Endothelial cell of umbilical vein (primary cell): ENCODE results near the gene ATP8B3. TPM values are rescaled to one million over a fixed set of nuclear protein-coding genes. Genes with fewer than 3 reads are reported as not detected.

Source experiments
- BruUV-seq: library from RNA; stranded (reverse); fragments of 400-500 nt; replicated peaks from 2 replicates; lab custom pipeline; 2021; lab: Mats Ljungman, UMichigan
- CTCF ChIA-PET: fragments of 300-600, 350-600 bp; sonication (Branson Sonifier 250); formaldehyde crosslinking; loops from one replicate; lab custom pipeline; 2021; ENCODE audit warnings: antibody characterized with exemption, inconsistent platforms; lab: Charles Lee
- POLR2A ChIA-PET: fragments of 300-600, 350-600 bp; sonication (Branson Sonifier 250); formaldehyde crosslinking; loops from one replicate; lab custom pipeline; 2021; ENCODE audit warnings: antibody characterized with exemption, inconsistent platforms; lab: Charles Lee
- DNase-seq: peaks from one replicate; pipeline ENCODE4 v3.0.0-alpha.2; 2011; ENCODE audit warnings: low read depth, low spot score
- FAIRE-seq: peaks from 2 replicates; lab custom pipeline; 2011; peaks lifted over from hg19 to GRCh38; lab: Jason Lieb, UNC
- H2AFZ ChIP-seq: 2 replicates; pipeline ENCODE4 v1.6.0; 2012; ENCODE audit warnings: low read depth, low read length, control low read depth, inconsistent platforms
- H3K27ac ChIP-seq: 2 replicates; pipeline ENCODE4 v1.5.1; 2011; ENCODE audit warnings: low read depth, mild to moderate bottlenecking, control low read depth, low read length, moderate library complexity; ENCODE audit not compliant: insufficient read depth
- H3K27me3 ChIP-seq, 2 experiments: 2 replicates each; pipeline versions ENCODE4 v1.6.0 to v1.6.1; 2011; ENCODE audit warnings: low read length in 2 of 2, mixed read lengths in 1 of 2; ENCODE audit not compliant: control insufficient read depth in 2 of 2, insufficient read depth in 2 of 2
- H3K36me3 ChIP-seq, 2 experiments: 2 replicates in 1 of 2; 3 replicates in 1 of 2; pipeline ENCODE4 v1.5.1; 2011; ENCODE audit warnings: low read length in 2 of 2, mild to moderate bottlenecking in 1 of 2, moderate library complexity in 1 of 2; ENCODE audit not compliant: control insufficient read depth in 2 of 2, insufficient read depth in 2 of 2; ENCODE audit errors: extremely low read depth in 1 of 2
- H3K4me1 ChIP-seq: 3 replicates; pipeline ENCODE4 v1.5.1; 2011; ENCODE audit warnings: mild to moderate bottlenecking, low read length; ENCODE audit not compliant: control insufficient read depth, insufficient read depth; ENCODE audit errors: extremely low read depth
- H3K4me2 ChIP-seq: 2 replicates; pipeline ENCODE4 v1.6.1; 2011; ENCODE audit warnings: low read length, control low read depth, mixed read lengths; ENCODE audit not compliant: insufficient read depth
- H3K4me3 ChIP-seq, 3 experiments: fragments of 200-600 bp in 1 of 3; sonication (generic), shearing (Covaris generic) in 1 of 3; replicated peaks in 1 of 3; 2 replicates each; pipeline ENCODE4 v1.5.1; 2011 to 2016; ENCODE audit warnings: control low read depth in 3 of 3, low read length in 3 of 3, mild to moderate bottlenecking in 2 of 3, inconsistent platforms in 1 of 3, low read depth in 1 of 3, moderate library complexity in 1 of 3; ENCODE audit not compliant: insufficient read depth in 1 of 3
- H3K79me2 ChIP-seq: 2 replicates; pipeline ENCODE4 v1.6.0; 2012; ENCODE audit warnings: low read length, inconsistent platforms; ENCODE audit not compliant: control insufficient read depth, insufficient read depth
- H3K9ac ChIP-seq: replicated peaks from 2 replicates; pipeline ENCODE3; 2011; ENCODE audit warnings: low read length, control low read depth; ENCODE audit not compliant: insufficient read depth; ENCODE audit errors: extremely low read depth
- H3K9me1 ChIP-seq: replicated peaks from 3 replicates; pipeline ENCODE4 v1.6.0; 2011; ENCODE audit warnings: mild to moderate bottlenecking, low read length; ENCODE audit not compliant: control insufficient read depth, insufficient read depth; ENCODE audit errors: extremely low read depth
- H3K9me3 ChIP-seq: replicated peaks from 2 replicates; pipeline ENCODE4 v1.5.1; 2012; ENCODE audit warnings: low read length, inconsistent platforms; ENCODE audit not compliant: control insufficient read depth, insufficient read depth
- H4K20me1 ChIP-seq: replicated peaks from 2 replicates; pipeline ENCODE3; 2011; ENCODE audit warnings: mild to moderate bottlenecking, low read length; ENCODE audit not compliant: control insufficient read depth, insufficient read depth; ENCODE audit errors: extremely low read depth
- EZH2 ChIP-seq: IDR thresholded peaks from 2 replicates; pipeline ENCODE4 v1.6.1; 2012; ENCODE audit warnings: borderline replicate concordance, low read depth, mild to moderate bottlenecking, moderate library complexity, low read length, inconsistent platforms; ENCODE audit not compliant: severe bottlenecking
- FOS ChIP-seq: IDR thresholded peaks from 2 replicates; pipeline ENCODE4 v1.6.1; 2011; ENCODE audit warnings: mild to moderate bottlenecking, low read length, moderate library complexity, borderline replicate concordance; ENCODE audit not compliant: insufficient read depth
- GATA2 ChIP-seq: IDR thresholded peaks from 2 replicates; pipeline ENCODE4 v1.7.0; 2011; ENCODE audit warnings: low read depth, mild to moderate bottlenecking, moderate library complexity, mixed read lengths, low read length; ENCODE audit not compliant: insufficient read length, insufficient read depth
- JUN ChIP-seq: IDR thresholded peaks from 2 replicates; pipeline ENCODE4 v1.6.1; 2011; ENCODE audit warnings: borderline replicate concordance, low read depth; ENCODE audit not compliant: insufficient read length, insufficient read depth
- MYC ChIP-seq: IDR thresholded peaks from one replicate; pipeline ENCODE4 v1.6.1; 2011; ENCODE audit warnings: mild to moderate bottlenecking, low read depth, low read length
- POLR2A ChIP-seq: IDR thresholded peaks from 2 replicates; pipeline ENCODE4 v1.6.1; 2012; ENCODE audit warnings: low read depth, mild to moderate bottlenecking, control low read depth, low read length
- POLR2AphosphoS5 ChIP-seq: IDR thresholded peaks from 2 replicates; pipeline ENCODE4 v1.6.1; 2012; ENCODE audit warnings: low read depth, mild to moderate bottlenecking, control low read depth, low read length, moderate library complexity; ENCODE audit not compliant: insufficient read depth
- dilution Hi-C: fragments of 300-500 bp; cut with MboI; formaldehyde crosslinking; loops from one replicate; pipeline ENCODE4 v1.15.0; 2019; ENCODE audit warnings: low sequenced_read_pairs; ENCODE audit not compliant: extremely low pct_ligation_motif_present
- intact Hi-C: fragments of 100-400 bp; cut with micrococcal nuclease; formaldehyde crosslinking; loops from one replicate; pipeline ENCODE4 v1.10.0; 2022
- polyA plus RNA-seq, 4 experiments: library from polyadenylated mRNA; depleted of rRNA in 3 of 4; stranded (reverse) in 3 of 4; unstranded in 1 of 4; fragments of >200 nt; gene quantifications; 2 replicates each; pipeline versions ENCODE4 v1.2.1 to v1.2.3, GENCODE V29; 2011 to 2012; ENCODE audit warnings: missing spikeins in 1 of 4
- total RNA-seq: library from RNA; stranded (reverse); gene quantifications from 2 replicates; pipeline ENCODE4 v1.2.3, GENCODE V29; 2021
- TF ChIP-seq, protein P1 (sequence below): IDR thresholded peaks from 2 replicates; pipeline ENCODE4 v1.6.1; 2011; ENCODE audit not compliant: insufficient read depth, insufficient read length
- TF ChIP-seq, protein P2 (sequence below), 2 donors: IDR thresholded peaks; 1 replicate in 1 of 2; 2 replicates in 1 of 2; pipeline ENCODE4 v1.5.1; 2011; ENCODE audit warnings: low read length in 2 of 2, mild to moderate bottlenecking in 2 of 2, moderate library complexity in 2 of 2, control low read depth in 1 of 2, inconsistent platforms in 1 of 2, low read depth in 1 of 2; ENCODE audit not compliant: insufficient read depth in 1 of 2; ENCODE audit errors: extremely low read depth in 1 of 2

Gene ATP8B3
- total and polyA plus RNA-seq, 2 donors (not counting 3 experiments of a cell fraction or from before 2014, with no cell fraction given): 1.1 to 7.3 TPM

DNA sequence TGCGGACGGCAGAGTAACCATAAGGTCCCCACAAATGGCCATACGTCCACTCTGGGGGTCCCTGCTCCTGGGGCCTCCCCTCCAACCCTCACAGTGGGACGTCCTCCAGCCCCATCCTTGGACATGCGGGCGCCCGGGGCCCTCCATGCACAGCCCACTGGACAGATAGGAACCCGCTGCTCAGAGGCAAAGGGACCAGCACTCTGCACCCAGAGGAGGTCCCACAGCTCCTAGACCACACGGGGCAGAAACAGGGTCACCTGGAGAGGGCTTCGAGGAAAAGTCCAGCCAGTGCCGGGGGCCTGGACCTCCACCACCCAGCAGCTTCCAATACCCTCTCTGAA lies 25.1 kb upstream of the ATP8B3 start:
- Histone ChIP-seq H3K36me3 (peaks cover 0 to 5% of the 10 kb centered on the region in 2 experiments), H3K9ac (no peak overlapping the region), H3K79me2 (peaks cover 83% of the 10 kb centered on the region), H3K27ac (no peak overlapping the region), H3K9me1 (no peaks in the 10 kb centered on the region), H3K27me3 (no peaks in the 10 kb centered on the region), H2AFZ (no peak overlapping the region), H3K4me1 (peaks cover 16% of the 10 kb centered on the region), H3K4me3 (no peak overlapping the region), H3K4me2 (no peak overlapping the region), H4K20me1 (no peaks in the 10 kb centered on the region), H3K9me3 (no peaks in the 10 kb centered on the region)
- FAIRE-seq (no peak), DNase-seq (no peak)
- no TSS peak for BruUV-seq
- ChIA-PET POLR2A (interaction anchor here (0.6 kb wide), 1 partner anchor 653 kb away, joined by 8 read pairs; no protein-coding TSS in a partner anchor), CTCF (interaction anchor here (1.0 to 7.6 kb wide), 12 partner anchors 9 to 246 kb away, joined by 3 to 83 read pairs (median 6); partner anchors contain the start of gene TCF3)
- dilution Hi-C loops (no loop called here), intact Hi-C loops (no loop called here)
- no peak for TF ChIP-seq POLR2A
- no peak for TF ChIP-seq FOS
- TF ChIP-seq, protein P1, sequence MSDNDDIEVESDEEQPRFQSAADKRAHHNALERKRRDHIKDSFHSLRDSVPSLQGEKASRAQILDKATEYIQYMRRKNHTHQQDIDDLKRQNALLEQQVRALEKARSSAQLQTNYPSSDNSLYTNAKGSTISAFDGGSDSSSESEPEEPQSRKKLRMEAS: no peak

DNA sequence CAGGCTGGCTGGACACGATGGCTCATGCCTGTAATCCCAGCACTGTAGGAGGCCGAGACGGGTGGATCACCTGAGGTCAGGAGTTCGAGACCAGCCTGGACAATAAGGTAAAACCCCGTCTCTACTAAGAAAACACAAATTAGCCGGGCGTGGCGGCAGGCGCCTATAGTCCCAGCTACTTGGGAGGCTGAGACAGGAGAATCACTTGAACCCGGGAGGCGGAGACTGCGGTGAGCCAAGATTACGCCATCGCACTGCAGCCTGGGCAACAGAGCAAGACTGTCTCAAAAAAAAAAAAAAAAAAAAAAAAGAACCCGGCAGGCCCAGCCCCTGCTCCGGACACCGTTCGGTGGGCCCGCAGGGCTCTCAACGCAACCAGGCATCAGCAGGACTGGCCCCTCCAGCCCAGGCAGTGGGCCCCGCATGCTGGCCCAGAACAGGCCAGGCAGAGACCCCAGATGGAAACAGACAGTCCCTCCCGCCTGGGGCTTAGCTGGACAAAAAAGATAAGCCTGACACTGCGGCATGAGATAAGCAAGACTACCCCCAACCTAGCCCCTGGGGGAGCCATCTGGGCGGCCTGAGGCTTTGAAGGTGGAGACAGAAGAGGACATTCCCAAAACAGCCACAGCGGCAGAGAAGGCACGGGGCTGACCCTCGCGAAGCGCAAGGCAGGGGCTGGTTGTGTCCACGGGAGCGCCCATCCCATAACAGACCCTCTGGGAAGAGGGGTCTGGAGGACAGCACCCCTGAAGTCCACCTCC lies 24.6 kb upstream of the ATP8B3 start:
- Histone ChIP-seq H3K4me2 (no peak overlapping the region), H3K9me3 (no peaks in the 10 kb centered on the region), H3K9ac (no peak overlapping the region), H2AFZ (no peak overlapping the region), H3K27me3 (no peaks in the 10 kb centered on the region), H3K79me2 (peaks cover 82% of the 10 kb centered on the region), H3K9me1 (no peaks in the 10 kb centered on the region), H3K4me3 (no peak overlapping the region), H4K20me1 (no peaks in the 10 kb centered on the region), H3K36me3 (peaks cover 0 to 5% of the 10 kb centered on the region in 2 experiments), H3K27ac (no peak overlapping the region), H3K4me1 (peaks cover 11% of the 10 kb centered on the region)
- BruUV-seq: no TSS peak
- TF ChIP-seq, protein P2, sequence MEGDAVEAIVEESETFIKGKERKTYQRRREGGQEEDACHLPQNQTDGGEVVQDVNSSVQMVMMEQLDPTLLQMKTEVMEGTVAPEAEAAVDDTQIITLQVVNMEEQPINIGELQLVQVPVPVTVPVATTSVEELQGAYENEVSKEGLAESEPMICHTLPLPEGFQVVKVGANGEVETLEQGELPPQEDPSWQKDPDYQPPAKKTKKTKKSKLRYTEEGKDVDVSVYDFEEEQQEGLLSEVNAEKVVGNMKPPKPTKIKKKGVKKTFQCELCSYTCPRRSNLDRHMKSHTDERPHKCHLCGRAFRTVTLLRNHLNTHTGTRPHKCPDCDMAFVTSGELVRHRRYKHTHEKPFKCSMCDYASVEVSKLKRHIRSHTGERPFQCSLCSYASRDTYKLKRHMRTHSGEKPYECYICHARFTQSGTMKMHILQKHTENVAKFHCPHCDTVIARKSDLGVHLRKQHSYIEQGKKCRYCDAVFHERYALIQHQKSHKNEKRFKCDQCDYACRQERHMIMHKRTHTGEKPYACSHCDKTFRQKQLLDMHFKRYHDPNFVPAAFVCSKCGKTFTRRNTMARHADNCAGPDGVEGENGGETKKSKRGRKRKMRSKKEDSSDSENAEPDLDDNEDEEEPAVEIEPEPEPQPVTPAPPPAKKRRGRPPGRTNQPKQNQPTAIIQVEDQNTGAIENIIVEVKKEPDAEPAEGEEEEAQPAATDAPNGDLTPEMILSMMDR (IDR thresholded peaks at IDR 0.05; ENCODE audit: extremely low read depth in 1 of 2, insufficient read depth in 1 of 2, low read depth in 1 of 2, low read length in 2 of 2): no peak
- TF ChIP-seq MYC: no peak
- no peak for TF ChIP-seq EZH2
- TF ChIP-seq, protein P1: no peak
- no peak for TF ChIP-seq POLR2A
- TF ChIP-seq GATA2: no peak
- TF ChIP-seq FOS: no peak
- TF ChIP-seq POLR2AphosphoS5: no peak
- no peak for TF ChIP-seq JUN
- FAIRE-seq (no peak), DNase-seq (no peak)
- dilution Hi-C loops (no loop called here), intact Hi-C loops (no loop called here)
- CTCF ChIA-PET: interaction anchor here (1.0 to 7.6 kb wide), 8 partner anchors 9 to 68 kb away, joined by 3 to 83 read pairs (median 8); no protein-coding TSS in a partner anchor
- POLR2A ChIA-PET: no interaction called here
